ENCODE measurements around the gene NHS. TPM values are rescaled to one million over a fixed set of nuclear protein-coding genes. Genes with fewer than 3 reads are reported as not detected.
"Not testable (repeated sequence)": the region's sequence is repeated elsewhere in the genome, so short reads cannot be mapped to it uniquely, and the experiment has no call there.

The NHS gene
- polyA plus RNA-seq, 6 donors from 2014 or later: not detected

DNA sequence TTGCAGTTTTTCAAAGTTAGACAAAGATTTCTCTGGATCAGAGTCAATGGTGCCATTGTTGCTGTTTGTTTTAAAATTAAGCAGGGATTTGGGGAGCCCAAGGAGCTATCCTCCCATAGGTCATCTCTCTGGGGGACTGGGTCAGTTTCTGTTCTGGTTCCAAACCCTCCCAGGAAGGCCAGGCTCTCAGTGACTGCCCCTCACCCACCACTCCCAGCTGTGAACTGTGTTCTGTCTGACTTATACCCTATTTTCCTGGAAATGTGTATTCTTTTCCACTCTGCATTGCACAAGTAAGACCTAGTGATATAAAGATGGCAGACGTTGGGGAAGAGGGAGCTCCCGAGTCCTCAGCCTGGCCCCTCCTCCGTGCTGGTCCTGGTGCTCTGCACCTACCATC lies 65.8 kb downstream of the NHS start:
- no peak overlapping the region for H3K27ac Mint-ChIP-seq
- H3K9me3 Mint-ChIP-seq: peaks cover 0 to 2% (median 0%) of the 10 kb centered on the region in 7 donors
- no peak for DNase-seq
- no peaks in the 10 kb centered on the region for H3K4me1 Mint-ChIP-seq
- no peaks in the 10 kb centered on the region for H3K36me3 Mint-ChIP-seq
- peaks cover 0 to 2% (median 0%) of the 10 kb centered on the region in 3 donors for H3K27me3 Mint-ChIP-seq
- no peak for ATAC-seq (ENCODE audit: low read depth in 2 of 2)
- no peak overlapping the region for H3K4me3 Mint-ChIP-seq

DNA sequence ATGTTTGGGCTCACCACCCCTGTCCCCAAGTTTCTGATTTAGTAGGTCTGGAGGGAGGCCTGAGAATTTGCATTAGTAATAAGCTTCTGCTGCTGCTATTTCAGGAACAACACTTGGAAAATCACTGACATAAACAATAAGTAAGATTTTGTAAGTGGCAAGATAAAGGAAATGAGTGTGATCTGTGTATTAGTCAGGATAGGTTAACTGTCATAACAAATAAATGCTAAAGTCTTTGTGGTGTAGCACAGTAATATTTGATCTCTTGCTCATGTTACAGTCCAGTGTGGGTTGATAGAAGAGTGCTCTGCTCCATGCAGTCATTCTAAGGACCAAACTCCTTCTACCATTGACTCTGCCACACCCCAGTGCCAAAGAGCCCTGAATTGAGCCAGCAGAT lies 67.0 kb downstream of the NHS start:
- Mint-ChIP-seq H3K4me3 (no peak overlapping the region), H3K4me1 (no peaks in the 10 kb centered on the region), H3K36me3 (no peaks in the 10 kb centered on the region), H3K27me3 (peaks cover 0 to 6% (median 0%) of the 10 kb centered on the region in 3 donors), H3K9me3 (peaks cover 0 to 2% (median 0%) of the 10 kb centered on the region in 7 donors), H3K27ac (no peak overlapping the region)
- DNase-seq (no peak), ATAC-seq (ENCODE audit: low read depth in 2 of 2) (no peak)

DNA sequence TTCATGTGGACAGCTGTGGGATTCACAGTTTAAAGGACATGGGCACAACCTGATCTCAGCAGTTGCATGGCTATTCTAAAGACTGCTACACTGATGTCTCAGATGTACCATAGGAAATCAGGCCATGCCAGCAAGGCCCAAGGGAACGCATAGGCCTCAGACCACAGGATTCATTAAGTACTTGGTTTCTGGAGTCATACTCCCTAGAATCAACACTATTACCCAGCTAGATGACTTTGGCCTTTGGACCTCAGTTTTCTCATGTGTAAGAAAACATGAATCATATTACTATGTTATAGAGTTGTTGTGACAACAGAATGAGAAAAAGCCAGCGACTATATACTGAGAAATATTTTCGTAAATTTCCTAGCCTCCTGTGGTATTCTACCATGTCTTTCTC lies 67.9 kb downstream of the NHS start:
- Mint-ChIP-seq H3K27ac (no peak overlapping the region), H3K4me1 (no peaks in the 10 kb centered on the region), H3K4me3 (no peak overlapping the region)

DNA sequence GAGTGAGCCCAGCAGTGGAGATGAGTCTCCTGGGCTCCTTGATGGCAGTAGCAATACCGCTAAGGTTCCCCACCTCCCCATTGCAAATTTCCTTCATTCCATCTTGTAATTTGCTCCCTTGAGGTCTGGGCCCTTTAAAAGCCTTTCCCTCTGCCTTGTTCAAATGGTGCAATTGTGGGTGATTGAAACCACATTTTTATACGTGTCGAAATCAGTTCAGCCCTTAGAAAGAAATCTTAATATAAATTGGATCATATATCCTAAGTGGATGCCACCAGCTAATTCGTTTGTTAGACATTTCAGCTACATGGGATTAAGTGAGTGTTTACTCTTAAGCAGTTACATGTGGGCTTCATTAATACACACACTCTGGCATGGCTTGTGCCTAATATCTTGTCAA lies 68.6 kb downstream of the NHS start:
- Mint-ChIP-seq H3K27ac (no peak overlapping the region), H3K9me3 (peaks cover 0 to 2% (median 0%) of the 10 kb centered on the region in 7 donors), H3K4me3 (no peak overlapping the region), H3K4me1 (no peaks in the 10 kb centered on the region), H3K27me3 (peaks cover 0 to 6% (median 0%) of the 10 kb centered on the region in 3 donors), H3K36me3 (no peaks in the 10 kb centered on the region)
- ATAC-seq (ENCODE audit: low read depth in 2 of 2) (no peak), DNase-seq (no peak)

More for the DNA sequence above, 67.9 kb downstream of the NHS start:
- no peaks in the 10 kb centered on the region for H3K36me3 Mint-ChIP-seq
- H3K27me3 Mint-ChIP-seq: peaks cover 0 to 6% (median 0%) of the 10 kb centered on the region in 3 donors
- no peak for DNase-seq
- peaks cover 0 to 2% (median 0%) of the 10 kb centered on the region in 7 donors for H3K9me3 Mint-ChIP-seq
- ATAC-seq (ENCODE audit: low read depth in 2 of 2): no peak

DNA sequence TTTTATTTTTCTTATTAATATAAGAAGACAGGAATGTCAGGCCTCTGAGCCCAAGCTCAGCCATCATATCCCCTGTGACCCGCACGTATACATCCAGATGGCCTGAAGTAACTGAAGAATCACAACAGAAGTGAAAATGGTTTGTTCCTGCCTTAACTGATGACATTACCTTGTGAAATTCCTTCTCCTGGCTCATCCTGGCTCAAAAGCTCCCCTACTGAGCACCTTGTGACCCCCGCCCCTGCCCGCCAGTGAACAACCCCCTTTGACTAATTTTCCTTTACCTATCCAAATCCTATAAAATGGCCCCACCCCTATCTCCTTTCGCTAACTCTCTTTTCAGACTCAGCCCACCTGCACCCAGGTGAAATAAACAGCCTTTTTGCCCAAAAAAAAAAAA lies 71.3 kb downstream of the NHS start:
- ATAC-seq (ENCODE audit: low read depth in 2 of 2); H3K27me3 Mint-ChIP-seq; H3K4me1 Mint-ChIP-seq; DNase-seq; H3K36me3 Mint-ChIP-seq; H3K4me3 Mint-ChIP-seq; H3K9me3 Mint-ChIP-seq; H3K27ac Mint-ChIP-seq: not testable (repeated sequence)

DNA sequence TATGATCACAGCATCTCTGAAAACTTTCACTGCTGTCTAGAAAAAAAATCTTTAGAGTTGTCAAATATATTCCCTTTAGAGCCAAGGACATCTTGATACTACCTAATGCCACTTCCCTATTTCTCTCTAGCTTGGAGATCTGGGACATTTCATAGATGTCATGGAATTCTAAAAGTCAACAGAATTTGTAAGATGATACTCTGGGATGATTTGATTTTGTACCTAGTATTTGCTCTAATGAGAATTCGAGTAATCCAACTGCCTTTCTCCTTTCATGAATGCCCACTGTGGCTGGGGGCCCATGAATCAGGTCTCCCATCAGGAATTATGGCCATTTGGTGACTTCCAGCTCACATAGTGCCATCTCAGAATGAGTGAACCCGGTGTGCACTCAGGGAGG lies 73.2 kb downstream of the NHS start:
- Mint-ChIP-seq H3K9me3 (peaks cover 0 to 2% (median 0%) of the 10 kb centered on the region in 7 donors), H3K4me1 (no peaks in the 10 kb centered on the region), H3K27me3 (peaks cover 0 to 6% (median 0%) of the 10 kb centered on the region in 3 donors), H3K27ac (no peak overlapping the region), H3K4me3 (no peak overlapping the region), H3K36me3 (no peaks in the 10 kb centered on the region)
- DNase-seq (no peak), ATAC-seq (ENCODE audit: low read depth in 2 of 2) (no peak)

DNA sequence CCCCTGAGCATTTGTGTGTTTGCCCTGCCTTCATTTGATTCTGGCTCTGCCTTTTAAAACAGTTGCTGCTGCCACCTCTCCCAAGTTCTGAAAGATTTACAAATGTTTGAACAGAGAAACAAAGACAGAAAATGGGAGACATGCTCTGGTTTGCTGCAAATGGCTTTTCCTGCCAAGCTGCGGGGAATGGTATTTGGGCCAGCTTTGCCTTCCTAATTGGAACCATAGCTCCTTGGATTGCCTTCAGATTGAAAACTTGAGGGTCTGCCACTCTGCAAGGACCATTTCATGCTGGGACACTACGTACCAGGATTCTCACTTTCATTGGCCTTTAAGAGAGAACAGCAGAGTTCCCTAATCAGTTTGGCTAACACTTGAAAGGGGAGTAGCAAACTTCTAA lies 74.9 kb downstream of the NHS start:
- Mint-ChIP-seq H3K4me1 (no peaks in the 10 kb centered on the region), H3K36me3 (no peaks in the 10 kb centered on the region), H3K9me3 (peaks cover 0 to 1% (median 0%) of the 10 kb centered on the region in 7 donors), H3K27ac (no peak overlapping the region), H3K4me3 (no peak overlapping the region), H3K27me3 (peaks cover 0 to 6% (median 0%) of the 10 kb centered on the region in 3 donors)
- DNase-seq (no peak), ATAC-seq (ENCODE audit: low read depth in 2 of 2) (no peak)

DNA sequence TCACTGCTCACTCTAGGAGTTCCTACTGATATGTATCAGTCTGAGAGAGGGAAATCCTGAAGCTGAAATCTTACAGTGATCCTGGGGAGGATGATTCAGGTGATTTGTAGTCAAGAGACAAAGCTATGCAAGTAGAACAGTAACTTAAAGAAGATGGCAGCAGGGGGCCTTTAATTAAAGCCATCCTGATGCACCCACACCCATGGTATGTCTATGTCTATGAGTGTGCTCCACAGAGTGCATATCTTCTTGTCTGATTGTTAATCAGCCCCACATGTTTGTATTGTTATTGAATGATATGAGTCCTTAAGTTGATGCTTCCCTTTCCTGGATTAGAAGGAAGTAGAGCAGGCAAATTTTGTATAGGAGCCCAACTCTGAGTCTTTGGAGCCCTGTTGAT lies 78.8 kb downstream of the NHS start:
- DNase-seq (no peak), ATAC-seq (ENCODE audit: low read depth in 2 of 2) (no peak)
- H3K27ac Mint-ChIP-seq: no peak overlapping the region
- peaks cover 0 to 5% (median 0%) of the 10 kb centered on the region in 7 donors for H3K9me3 Mint-ChIP-seq
- H3K27me3 Mint-ChIP-seq: peaks cover 0 to 10% (median 0%) of the 10 kb centered on the region in 3 donors
- no peak overlapping the region for H3K4me3 Mint-ChIP-seq
- no peaks in the 10 kb centered on the region for H3K36me3 Mint-ChIP-seq
- H3K4me1 Mint-ChIP-seq: no peaks in the 10 kb centered on the region

DNA sequence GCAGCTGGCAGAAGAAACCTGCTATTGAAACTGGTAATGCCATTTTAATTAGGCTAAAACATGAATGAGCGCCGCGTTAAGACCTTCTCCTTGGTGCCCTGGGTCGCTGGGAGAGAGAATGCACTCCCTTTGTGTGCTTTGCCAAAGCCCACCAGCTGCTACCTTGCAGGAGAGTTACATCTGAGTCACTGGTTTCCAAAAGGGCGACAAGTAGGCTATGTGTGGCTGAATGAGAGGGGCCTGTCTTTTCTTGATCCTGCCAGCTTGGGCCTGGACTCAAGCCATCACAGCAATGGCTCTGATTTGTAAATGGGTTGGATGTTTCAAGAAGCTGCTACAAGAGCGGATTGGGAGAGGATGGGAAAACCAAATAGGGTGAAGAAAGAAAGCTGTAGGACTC lies 81.5 kb downstream of the NHS start:
- Mint-ChIP-seq H3K27ac (no peak overlapping the region), H3K27me3 (peaks cover 0 to 31% (median 0%) of the 10 kb centered on the region in 3 donors), H3K9me3 (peaks cover 0 to 5% (median 0%) of the 10 kb centered on the region in 7 donors), H3K4me3 (no peak overlapping the region), H3K4me1 (no peaks in the 10 kb centered on the region), H3K36me3 (no peaks in the 10 kb centered on the region)
- ATAC-seq (ENCODE audit: low read depth in 2 of 2) (no peak), DNase-seq (no peak)

DNA sequence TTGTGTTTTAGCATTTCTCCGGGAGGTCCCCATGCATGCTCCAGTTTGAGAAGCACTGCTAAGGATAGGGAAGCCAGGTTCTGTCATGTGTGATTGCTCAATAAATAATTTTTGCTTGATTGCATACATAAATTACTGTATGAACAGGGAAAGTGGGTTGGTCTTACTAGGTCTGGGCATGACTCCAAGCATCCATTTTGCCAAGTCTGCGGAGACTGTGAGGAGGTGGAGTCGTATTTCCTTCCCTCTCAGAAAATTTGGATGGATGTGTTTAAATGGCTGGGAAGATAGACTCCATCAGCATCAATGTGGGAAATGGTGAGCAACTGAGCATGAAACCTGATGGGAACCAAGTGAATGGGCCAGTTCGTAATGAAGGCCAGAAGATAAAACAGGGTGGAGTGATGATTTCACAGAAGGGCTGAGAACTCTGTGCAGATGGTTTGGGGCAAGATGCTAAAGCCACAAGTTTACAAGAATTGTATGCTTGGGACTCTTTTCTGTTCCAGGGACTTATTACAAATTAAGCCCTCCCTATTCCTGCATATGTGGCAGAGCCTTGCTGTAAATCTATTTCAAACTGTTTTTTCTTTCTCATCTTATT lies 84.1 kb downstream of the NHS start:
- Mint-ChIP-seq H3K4me1 (no peaks in the 10 kb centered on the region), H3K36me3 (no peaks in the 10 kb centered on the region), H3K27me3 (peaks cover 0 to 31% (median 0%) of the 10 kb centered on the region in 3 donors), H3K4me3 (no peak overlapping the region), H3K27ac (no peak overlapping the region), H3K9me3 (peaks cover 0 to 7% (median 0%) of the 10 kb centered on the region in 7 donors)
- no peak for DNase-seq
- ATAC-seq (ENCODE audit: low read depth in 2 of 2): no peak

DNA sequence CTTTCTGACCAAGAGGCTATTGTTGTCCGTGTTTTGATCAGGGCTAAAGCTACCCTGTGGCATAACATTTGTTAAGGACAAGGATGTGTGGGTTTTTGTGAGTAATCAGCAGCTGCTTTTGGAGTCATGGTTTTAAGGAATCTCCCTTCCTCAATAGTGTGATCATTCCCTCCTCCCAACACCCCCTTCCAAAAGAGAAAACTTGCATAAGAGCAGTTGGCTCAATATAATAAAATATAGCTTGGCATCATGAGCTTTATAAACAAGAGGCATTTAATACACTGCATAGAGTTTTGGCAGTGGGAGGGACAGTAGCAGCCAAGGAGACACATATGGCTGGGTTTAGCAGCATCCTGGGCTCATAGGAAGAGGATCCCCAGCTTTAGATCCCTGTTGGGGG lies 84.7 kb downstream of the NHS start:
- ATAC-seq (ENCODE audit: low read depth in 2 of 2): no peak
- Mint-ChIP-seq H3K36me3 (no peaks in the 10 kb centered on the region), H3K27me3 (peaks cover 0 to 31% (median 0%) of the 10 kb centered on the region in 3 donors), H3K27ac (peak overlapping the region in 1 of 6 donors; percentile 30), H3K4me1 (no peaks in the 10 kb centered on the region), H3K9me3 (peaks cover 0 to 7% (median 0%) of the 10 kb centered on the region in 7 donors), H3K4me3 (no peak overlapping the region)
- DNase-seq: no peak

DNA sequence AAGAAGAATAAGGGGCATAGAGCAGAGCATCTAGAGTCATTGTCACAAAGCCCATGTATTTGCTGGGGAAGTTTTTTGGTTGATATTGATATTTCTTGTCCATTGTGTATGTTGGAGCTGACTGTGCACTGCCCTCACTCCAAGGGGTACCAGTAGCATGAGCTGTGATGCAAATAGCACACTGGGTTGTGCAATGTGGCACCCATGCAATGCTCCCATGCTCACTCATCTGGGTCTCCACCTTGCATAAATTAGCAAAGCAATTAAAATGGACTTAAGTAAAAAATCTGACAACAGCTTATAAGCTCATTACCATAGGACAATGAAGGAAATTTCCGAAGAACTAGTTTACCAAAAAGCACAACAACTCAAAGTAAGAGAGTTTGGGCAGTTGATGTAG lies 87.9 kb downstream of the NHS start:
- no peak for DNase-seq
- H3K27ac Mint-ChIP-seq: no peak overlapping the region

DNA sequence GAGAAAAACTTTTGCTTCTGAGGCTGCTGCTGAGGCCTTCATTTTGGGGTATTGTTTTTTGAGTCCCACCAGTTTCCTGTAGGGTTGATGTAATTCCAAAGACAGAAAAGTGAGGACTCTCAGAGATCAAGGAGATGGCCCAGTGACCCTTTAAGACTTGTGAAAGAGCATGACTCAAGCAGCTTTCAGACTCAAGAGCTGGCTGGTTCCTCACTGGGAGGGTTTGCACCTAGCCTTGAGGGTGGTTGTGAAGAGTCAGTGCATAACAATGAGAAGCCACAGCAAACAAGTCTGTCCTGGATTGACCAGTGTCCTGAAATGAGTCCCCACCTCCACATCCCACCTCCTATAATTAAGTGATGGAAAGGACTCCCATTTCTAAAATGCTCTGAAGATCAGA lies 89.2 kb downstream of the NHS start:
- no peaks in the 10 kb centered on the region for H3K4me1 Mint-ChIP-seq
- ATAC-seq (ENCODE audit: low read depth in 2 of 2) (no peak), DNase-seq (no peak)
- H3K27me3 Mint-ChIP-seq: peaks cover 0 to 17% (median 0%) of the 10 kb centered on the region in 3 donors
- no peaks in the 10 kb centered on the region for H3K36me3 Mint-ChIP-seq
- peaks cover 0 to 6% (median 3%) of the 10 kb centered on the region in 7 donors for H3K9me3 Mint-ChIP-seq
- peak overlapping the region in 1 of 6 donors; percentile 35 for H3K27ac Mint-ChIP-seq
- no peak overlapping the region for H3K4me3 Mint-ChIP-seq

More for the DNA sequence above, 87.9 kb downstream of the NHS start:
- Mint-ChIP-seq H3K9me3 (peaks cover 0 to 6% (median 3%) of the 10 kb centered on the region in 7 donors), H3K36me3 (no peaks in the 10 kb centered on the region), H3K27me3 (peaks cover 0 to 21% (median 0%) of the 10 kb centered on the region in 3 donors), H3K4me1 (no peaks in the 10 kb centered on the region), H3K4me3 (no peak overlapping the region)
- no peak for ATAC-seq (ENCODE audit: low read depth in 2 of 2)

DNA sequence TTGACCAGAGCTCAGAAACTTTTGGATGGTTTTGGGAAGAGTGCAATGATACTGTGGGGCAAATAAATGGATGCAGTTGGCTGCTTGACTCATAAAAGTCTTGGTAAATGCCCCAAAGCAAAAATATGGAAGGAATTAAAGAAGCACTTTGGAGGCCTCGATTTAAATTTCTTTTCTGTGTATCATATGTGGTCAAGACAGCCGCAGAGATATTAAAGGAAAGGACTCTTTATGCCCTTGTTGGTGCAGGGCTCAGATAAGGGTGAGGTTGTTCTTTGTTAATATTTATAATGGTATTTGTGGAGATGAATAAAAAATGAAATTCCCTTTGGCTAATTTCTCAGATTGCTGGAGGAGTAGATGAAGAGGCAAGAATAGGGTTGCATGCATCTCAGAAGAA lies 90.2 kb downstream of the NHS start:
- Mint-ChIP-seq H3K27ac (no peak overlapping the region), H3K27me3 (peaks cover 0 to 7% (median 0%) of the 10 kb centered on the region in 3 donors), H3K4me3 (no peak overlapping the region), H3K9me3 (peaks cover 0 to 6% (median 3%) of the 10 kb centered on the region in 7 donors), H3K36me3 (no peaks in the 10 kb centered on the region), H3K4me1 (no peaks in the 10 kb centered on the region)
- no peak for DNase-seq
- no peak for ATAC-seq (ENCODE audit: low read depth in 2 of 2)
